RWPE1 (cell line): ENCODE data around the gene SPIRE1.

ENCODE experiments used
- CTCF ChIA-PET: fragments of 350-600 bp; sonication (Branson Sonifier 250); formaldehyde crosslinking; extraction: SDS; loops from one replicate; lab custom pipeline; 2021; lab: Yijun Ruan, JAX
- POLR2A ChIA-PET: fragments of 400-600 bp; formaldehyde crosslinking; extraction: SDS; loops from one replicate; lab custom pipeline; 2020; ENCODE audit warnings: antibody characterized with exemption; ENCODE audit not compliant: low non-redundant PET; lab: Yijun Ruan, JAX
- DNase-seq: peaks from one replicate; pipeline ENCODE4 v3.0.0; 2012; ENCODE audit warnings: low spot score
- H3K27ac ChIP-seq: fragments of 450-650 bp; 2 replicates; pipeline ENCODE4 v1.5.1; 2017
- TF ChIP-seq, protein P1 (sequence below): fragments of 450-650 bp; conservative IDR thresholded peaks from 2 replicates; pipeline ENCODE4 v1.5.1; 2017; ENCODE audit warnings: low read depth, mild to moderate bottlenecking

SPIRE1 gene

DNA sequence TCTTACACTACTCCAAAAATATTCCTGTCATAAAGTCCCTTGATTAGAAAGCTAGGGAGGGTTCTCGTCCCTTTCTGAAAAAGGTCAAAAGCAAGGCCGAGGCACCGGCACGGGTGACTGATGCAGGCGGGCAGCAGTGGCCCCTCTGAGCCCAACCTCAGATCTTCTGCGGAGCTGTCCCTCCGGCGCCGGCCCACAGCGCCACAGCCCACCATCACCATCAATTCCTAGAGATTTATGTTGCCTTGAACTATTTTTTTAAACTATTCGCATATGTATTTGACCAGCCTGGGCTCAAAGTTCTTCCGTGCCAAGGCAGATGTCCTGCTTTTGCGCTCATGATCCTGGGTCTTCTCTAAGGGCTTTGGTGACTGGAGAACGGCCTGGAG is 223.4 kb downstream of the SPIRE1 start:
- ChIA-PET CTCF (interaction anchor here (0.6 kb wide), 1 partner anchor 78 kb away, joined by 4 read pairs; no protein-coding TSS in a partner anchor), POLR2A (no interaction called here)

DNA sequence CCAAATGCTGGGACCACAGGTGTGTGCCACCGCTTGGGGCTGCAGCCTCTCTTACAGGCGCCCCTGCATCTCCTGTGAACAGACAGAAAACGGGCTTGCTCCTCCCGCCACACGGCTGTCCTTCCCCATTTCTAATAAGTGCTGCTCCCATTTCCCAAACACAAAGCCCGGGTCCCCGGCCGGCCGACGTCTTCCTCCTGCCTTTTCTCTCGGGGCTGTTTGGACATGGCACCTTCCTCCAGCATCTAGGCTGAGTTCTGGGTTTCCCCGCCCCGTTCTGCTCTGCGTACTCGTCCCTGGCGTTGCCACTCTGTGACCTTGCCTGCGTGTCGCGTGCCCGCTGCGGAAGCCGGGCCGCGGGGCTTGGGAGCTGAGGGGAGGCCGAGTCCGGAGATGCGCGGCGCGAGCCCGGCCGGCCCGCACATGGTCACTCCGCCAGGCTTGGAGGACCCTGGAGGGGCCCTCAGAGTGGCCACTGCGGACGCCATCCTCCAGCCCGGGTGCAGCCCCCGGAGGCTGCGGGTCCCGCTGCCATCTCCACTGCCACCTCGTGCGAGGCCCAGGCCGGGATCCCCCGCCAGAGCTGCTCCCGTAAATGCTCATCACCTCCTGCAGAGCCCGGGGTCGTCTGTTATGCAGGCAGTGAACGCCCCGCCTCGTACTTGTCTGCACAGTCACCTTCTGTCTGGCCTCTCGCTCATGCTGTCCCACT is 223.9 kb downstream of the SPIRE1 start:
- ChIA-PET POLR2A (no interaction called here), CTCF (interaction anchor here (0.6 kb wide), 1 partner anchor 77 kb away, joined by 4 read pairs; no protein-coding TSS in a partner anchor)
- DNase-seq, result no peak
- TF ChIP-seq, protein P1, sequence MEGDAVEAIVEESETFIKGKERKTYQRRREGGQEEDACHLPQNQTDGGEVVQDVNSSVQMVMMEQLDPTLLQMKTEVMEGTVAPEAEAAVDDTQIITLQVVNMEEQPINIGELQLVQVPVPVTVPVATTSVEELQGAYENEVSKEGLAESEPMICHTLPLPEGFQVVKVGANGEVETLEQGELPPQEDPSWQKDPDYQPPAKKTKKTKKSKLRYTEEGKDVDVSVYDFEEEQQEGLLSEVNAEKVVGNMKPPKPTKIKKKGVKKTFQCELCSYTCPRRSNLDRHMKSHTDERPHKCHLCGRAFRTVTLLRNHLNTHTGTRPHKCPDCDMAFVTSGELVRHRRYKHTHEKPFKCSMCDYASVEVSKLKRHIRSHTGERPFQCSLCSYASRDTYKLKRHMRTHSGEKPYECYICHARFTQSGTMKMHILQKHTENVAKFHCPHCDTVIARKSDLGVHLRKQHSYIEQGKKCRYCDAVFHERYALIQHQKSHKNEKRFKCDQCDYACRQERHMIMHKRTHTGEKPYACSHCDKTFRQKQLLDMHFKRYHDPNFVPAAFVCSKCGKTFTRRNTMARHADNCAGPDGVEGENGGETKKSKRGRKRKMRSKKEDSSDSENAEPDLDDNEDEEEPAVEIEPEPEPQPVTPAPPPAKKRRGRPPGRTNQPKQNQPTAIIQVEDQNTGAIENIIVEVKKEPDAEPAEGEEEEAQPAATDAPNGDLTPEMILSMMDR, result no peak
- no peak overlapping the region for H3K27ac ChIP-seq

More for the DNA sequence above, 223.4 kb downstream of the SPIRE1 start:
- TF ChIP-seq, protein P1, result no peak
- H3K27ac ChIP-seq, result no peak overlapping the region
- no peak for DNase-seq

DNA sequence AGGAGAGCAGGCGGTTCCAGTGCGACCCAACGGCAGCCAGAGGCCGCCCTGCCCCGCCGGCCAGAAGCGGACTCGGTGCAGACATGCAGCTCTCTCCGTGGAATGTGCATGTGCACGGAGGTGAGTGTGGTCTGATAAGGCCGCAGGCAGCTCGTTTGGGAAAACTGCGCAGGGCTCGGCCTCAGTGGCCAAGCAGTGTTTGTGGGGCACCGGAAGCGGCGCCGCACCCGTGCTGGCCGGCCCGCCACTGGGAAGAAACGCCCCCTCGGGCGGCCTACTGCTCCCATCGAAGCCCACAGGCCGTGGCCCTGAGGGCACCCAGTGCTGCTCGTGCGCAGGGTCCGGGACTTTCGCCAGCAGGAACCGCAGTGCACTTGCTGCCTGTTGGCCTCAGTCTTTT is 225.0 kb downstream of the SPIRE1 start:
- ChIA-PET POLR2A (no interaction called here), CTCF (no interaction called here)
- H3K27ac ChIP-seq, result no peak overlapping the region
- DNase-seq, result no peak
- TF ChIP-seq, protein P1, result no peak

DNA sequence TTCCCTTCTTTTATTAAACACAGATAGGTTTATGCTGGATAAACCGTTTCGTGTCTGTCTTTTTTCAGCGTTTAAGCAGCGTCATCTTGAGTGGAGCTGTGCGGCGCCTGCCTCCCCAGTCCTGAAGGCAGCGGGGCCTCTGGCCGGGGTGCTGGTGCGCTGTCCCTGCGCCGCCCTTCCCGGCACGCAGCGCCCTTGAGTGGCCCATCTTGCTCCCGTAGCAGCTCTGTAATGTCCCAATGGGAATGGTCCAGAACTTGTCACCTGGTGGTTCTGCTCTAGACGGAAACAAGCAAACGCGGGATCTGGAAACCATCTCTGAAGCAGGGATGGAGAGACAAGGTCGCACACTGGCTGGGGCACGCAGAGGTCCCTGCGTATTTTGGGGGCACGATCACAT is 225.7 kb downstream of the SPIRE1 start:
- no peak for DNase-seq
- CTCF ChIA-PET, result no interaction called here
- POLR2A ChIA-PET, result no interaction called here
- TF ChIP-seq, protein P1, result no peak
- no peak overlapping the region for H3K27ac ChIP-seq

DNA sequence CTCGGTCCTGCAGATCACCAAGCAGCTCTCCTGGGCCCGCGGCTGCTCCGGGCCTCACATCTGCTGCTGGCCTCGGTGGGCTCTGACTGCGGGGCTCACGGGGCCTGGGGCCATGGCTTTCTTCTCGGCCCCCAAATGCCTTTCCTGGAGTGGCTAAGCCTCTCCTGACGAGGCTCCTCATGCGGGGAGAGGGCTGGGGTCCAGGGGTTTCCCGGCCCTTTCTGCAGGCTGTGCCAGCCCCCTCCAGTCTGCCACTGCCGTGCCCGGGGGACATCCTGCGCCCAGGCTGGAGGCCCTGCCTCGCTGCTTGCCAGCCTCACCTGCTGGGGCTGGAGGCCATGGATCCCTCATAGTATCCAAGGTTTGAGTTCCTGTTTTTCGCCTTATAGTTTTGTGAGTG is 226.3 kb downstream of the SPIRE1 start:
- POLR2A ChIA-PET, result no interaction called here
- CTCF ChIA-PET, result no interaction called here
- no peak overlapping the region for H3K27ac ChIP-seq

DNA sequence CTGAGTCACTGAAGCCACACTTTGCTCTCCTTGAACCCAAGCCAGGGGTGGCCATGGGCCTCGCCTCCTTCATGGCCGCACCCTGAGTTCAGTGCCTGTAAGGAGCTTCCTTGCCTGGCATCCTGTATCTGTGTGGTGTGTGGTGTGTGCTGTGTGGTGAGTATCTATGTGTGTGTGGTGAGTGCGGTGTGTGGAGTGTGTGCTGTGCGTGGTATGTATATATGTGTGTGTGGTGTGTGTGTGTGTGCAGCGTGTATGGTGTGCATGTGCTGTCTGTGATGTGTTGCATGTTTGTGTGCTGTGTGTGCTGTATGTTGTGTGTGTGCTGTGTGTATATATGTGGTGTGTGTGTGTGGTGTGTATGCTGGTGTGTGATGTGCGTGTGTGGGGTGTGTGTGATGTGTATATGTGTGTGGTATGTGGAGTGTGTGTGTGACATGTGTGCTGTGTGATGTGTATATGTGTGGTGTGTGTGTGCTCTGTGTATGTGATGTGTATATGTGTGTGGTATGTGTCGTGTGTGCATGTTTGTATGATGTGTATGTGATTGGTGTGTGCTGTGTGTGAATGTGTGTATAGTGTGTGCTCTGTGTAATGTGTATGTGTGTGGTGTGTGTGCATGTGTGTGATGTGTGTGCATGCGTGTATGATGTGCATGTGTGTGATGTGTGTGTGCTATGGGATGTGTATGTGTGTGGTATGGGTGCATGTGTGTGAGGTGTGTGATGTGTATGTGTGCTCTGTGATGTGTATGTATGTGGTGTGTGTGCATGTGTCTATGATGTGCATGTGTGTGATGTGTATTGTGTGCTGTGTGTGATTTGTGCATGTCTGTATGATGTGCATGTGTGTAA is 227.5 kb downstream of the SPIRE1 start:
- ChIA-PET POLR2A (no interaction called here), CTCF (interaction anchor here (0.5 kb wide), 1 partner anchor 114 kb away, joined by 3 read pairs; no protein-coding TSS in a partner anchor)
- TF ChIP-seq, protein P1, result no peak
- H3K27ac ChIP-seq, result no peak overlapping the region
- no peak for DNase-seq

More for the DNA sequence above, 226.3 kb downstream of the SPIRE1 start:
- TF ChIP-seq, protein P1, result no peak
- no peak for DNase-seq
